Measurements from ENCODE around the gene C9orf50.

GRCh38 chr9:129579294-129579693 lies 41.6 kb downstream of the C9orf50 start:
- TF ChIP-seq CTCF (IDR thresholded peaks at IDR 0.05), result no peak
- TF ChIP-seq POLR2A (IDR thresholded peaks at IDR 0.05), result no peak
- no peak for TF ChIP-seq POLR2AphosphoS5 (IDR thresholded peaks at IDR 0.05)
- TF ChIP-seq EP300 (IDR thresholded peaks at IDR 0.05), result no peak

Data from sigmoid colon (tissue), 4 donors.